Measurements from ENCODE around the gene GAPDHS. TPM values are rescaled to one million over a fixed set of nuclear protein-coding genes. Genes with fewer than 3 reads are reported as not detected.

Gene GAPDHS
- 3.2 and 3.6 TPM in 2 replicates for total RNA-seq (2014; rRNA removed; shearing (Covaris generic))
- polyA plus RNA-seq (2015; cell fraction: cytosol; rRNA removed), result 2.6 and 3.7 TPM in 2 replicates
- 2.8 and 2.9 TPM in 2 replicates for polyA plus RNA-seq (2015; cell fraction: nucleus; rRNA removed)

DNA sequence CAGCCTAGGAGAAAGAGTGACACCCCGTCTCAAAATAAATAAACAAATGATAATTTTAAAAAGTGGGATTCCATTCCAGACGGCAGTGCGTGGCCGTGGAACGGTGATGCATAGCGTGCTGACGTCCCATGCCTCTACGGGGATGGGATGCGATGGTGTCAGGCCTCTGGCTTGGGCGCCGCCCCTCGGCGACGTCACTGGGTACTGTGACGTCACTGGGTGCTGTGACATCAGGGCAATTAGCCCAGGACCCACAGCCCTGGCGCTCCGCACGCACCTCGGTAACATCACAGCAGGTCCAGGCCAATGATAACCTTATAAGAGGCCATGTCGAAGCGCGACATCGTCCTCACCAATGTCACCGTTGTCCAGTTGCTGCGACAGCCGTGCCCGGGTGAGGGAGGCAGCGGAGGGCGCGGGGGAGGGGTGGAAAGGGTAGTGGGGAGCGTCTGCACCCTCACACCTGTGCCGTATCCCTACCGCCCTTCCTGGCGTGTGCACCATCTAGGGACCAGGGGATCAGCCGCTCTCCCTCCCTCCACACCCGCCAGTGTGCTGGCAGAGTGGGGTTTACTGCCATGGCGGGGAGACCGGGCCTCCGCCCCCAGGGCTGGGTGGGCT, at the start of gene GAPDHS:
GAPDHS (plus strand) TSS at position 256 of the 621 bp plus-strand sequence; CDS start at position 328, 72 bp downstream.
- in situ Hi-C loops (cut with HindIII; ENCODE audit: low pct_unique_long_range_greater_than_20kb, low sequenced_read_pairs), result no loop called here
- no peak for DNase-seq (ENCODE audit: low read depth, low spot score)

DNA sequence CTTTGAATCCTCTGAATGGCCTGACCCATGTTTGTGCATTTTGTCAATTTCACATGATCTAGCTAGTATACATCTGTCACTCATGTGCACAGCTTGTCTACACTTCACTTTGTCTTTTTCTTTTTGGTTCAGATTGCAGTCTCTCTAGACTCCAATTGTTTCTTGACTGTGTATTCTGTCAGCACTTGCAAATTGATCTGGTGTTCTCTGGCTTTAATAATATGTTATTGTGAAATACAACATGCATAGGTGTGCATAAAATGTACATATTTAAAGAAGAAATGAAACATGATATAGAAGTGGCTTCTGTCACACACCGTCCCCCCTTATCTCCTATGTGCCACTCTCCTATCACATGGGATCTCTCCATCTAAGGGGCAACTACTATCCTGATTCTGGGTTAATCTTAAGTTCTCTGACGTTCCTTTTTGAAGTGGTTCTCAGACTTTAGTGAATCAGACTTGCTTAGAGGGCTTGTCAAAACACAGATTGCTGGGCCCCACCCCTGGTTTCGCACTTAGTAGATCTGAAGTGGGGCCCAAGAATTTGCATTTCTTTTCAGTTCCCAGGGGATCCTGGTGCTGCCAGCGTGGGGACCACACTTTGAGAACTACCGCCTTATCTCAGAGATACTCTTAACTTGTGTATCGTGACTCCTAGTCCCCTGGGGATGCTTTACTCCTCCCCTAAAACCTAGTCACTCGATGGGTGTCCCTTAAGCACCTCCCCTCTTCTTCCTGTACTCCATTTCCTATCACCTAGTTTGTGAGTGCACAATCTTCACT, 48.8 kb upstream of the GAPDHS start:
- in situ Hi-C loops (cut with HindIII; ENCODE audit: low pct_unique_long_range_greater_than_20kb, low sequenced_read_pairs), result no loop called here
- no peak for DNase-seq (ENCODE audit: low read depth, low spot score)

DNA sequence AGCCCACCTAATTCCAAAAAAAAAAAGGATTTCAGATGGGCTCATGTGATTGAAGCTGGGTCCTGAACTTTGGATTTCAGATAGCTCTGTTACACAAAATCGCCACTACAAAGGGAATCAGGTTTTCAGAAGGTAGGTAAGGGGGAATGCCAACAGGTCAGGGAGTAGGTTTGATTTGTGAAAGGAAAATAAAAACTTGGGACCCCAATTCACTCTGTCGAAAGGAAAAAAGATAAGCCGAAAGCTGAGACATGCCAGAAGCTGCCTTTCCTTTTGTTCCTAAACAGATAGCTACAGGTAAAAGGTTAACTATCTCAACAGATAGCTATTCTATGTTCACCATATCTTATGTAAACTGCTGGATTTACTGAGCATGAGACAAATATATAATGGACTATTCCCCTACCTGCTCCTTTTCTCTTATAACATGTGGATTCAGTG, 47.0 kb upstream of the GAPDHS start:
- in situ Hi-C loops (cut with HindIII; ENCODE audit: low pct_unique_long_range_greater_than_20kb, low sequenced_read_pairs), result no loop called here
- DNase-seq (ENCODE audit: low read depth, low spot score), result no peak

DNA sequence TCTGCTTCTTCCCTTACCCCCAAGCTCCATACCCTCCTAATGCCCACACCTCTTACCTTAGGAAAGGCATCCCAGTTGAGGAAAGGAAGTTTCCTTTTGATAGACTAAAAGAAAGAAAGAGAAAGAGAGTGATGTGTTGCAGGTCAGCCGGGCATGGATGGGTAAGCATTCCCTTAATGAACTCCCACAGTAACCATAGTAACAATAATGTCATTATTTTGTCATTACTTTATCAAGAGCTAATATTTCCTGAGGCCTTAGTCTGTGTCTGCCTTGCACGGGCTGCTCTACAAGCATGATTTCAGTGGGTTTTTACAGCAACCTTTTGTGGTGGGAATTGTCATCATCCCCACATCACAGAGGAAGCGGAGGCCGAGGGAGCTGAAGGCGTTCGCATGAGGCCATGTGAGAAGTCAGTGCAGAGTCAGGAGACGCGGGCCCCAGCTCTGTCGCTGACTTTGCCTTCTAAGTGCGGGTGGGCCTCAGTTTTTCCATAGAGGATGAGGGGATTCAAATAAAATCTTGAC, 45.5 kb upstream of the GAPDHS start:
- DNase-seq (ENCODE audit: low read depth, low spot score), result no peak
- in situ Hi-C loops (cut with HindIII; ENCODE audit: low pct_unique_long_range_greater_than_20kb, low sequenced_read_pairs), result no loop called here

- in situ Hi-C loops (cut with HindIII; ENCODE audit: low pct_unique_long_range_greater_than_20kb, low sequenced_read_pairs), result no loop called here
- DNase-seq (ENCODE audit: low read depth, low spot score), result no peak
These were observed 44.6 kb upstream of the GAPDHS start for GRCh38 chr19:35488677-35489076.

GRCh38 chr19:35490364-35490763, 42.9 kb upstream of the GAPDHS start, which contains the start of gene KRTDAP:
TSS of gene KRTDAP (minus strand) at chr19:35490464. CDS start at chr19:35490442, 22 bp downstream.
- DNase-seq (ENCODE audit: low read depth, low spot score), result no peak
- in situ Hi-C loops (cut with HindIII; ENCODE audit: low pct_unique_long_range_greater_than_20kb, low sequenced_read_pairs), result no loop called here

GRCh38 chr19:35491836-35492360, 41.4 kb upstream of the GAPDHS start:
- in situ Hi-C loops (cut with HindIII; ENCODE audit: low pct_unique_long_range_greater_than_20kb, low sequenced_read_pairs), result no loop called here
- no peak for DNase-seq (ENCODE audit: low read depth, low spot score)

GRCh38 chr19:35493971-35494370, 39.3 kb upstream of the GAPDHS start:
- in situ Hi-C loops (cut with HindIII; ENCODE audit: low pct_unique_long_range_greater_than_20kb, low sequenced_read_pairs), result no loop called here
- no peak for DNase-seq (ENCODE audit: low read depth, low spot score)

- in situ Hi-C loops (cut with HindIII; ENCODE audit: low pct_unique_long_range_greater_than_20kb, low sequenced_read_pairs), result no loop called here
- peak; percentile 68 for DNase-seq (ENCODE audit: low read depth, low spot score)
These were observed 37.9 kb upstream of the GAPDHS start for GRCh38 chr19:35495107-35496064.

- in situ Hi-C loops (cut with HindIII; ENCODE audit: low pct_unique_long_range_greater_than_20kb, low sequenced_read_pairs), result no loop called here
- DNase-seq (ENCODE audit: low read depth, low spot score), result no peak
These were observed 35.9 kb upstream of the GAPDHS start for GRCh38 chr19:35497406-35497805.

GRCh38 chr19:35498220-35498619, 35.0 kb upstream of the GAPDHS start:
- in situ Hi-C loops (cut with HindIII; ENCODE audit: low pct_unique_long_range_greater_than_20kb, low sequenced_read_pairs), result no loop called here
- no peak for DNase-seq (ENCODE audit: low read depth, low spot score)

DNA sequence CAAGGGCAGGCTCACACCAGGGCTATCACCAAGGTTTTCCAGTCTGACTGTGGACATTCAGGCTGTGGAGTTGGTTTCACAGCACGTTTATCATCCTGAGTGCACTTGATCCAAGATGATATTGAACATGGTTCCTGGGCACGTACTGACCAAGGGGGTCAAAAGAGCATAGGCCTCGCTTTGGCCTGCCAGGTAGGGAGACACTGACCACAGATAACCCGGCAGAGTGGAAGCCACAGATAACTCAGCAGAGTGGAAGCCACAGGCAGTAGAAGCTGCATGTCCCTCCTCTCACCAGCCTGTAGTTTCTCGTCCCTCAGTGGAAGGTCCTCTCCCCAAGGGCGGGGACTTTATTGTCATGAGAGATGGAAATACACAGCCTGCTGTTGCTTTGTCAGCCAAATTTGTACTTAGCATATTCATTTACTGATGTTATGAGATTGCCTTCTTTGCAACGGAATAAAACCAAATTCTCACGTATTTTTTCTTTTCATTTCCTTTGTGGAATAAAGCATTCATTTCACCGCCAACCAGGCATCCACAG, 34.2 kb upstream of the GAPDHS start:
- no peak for DNase-seq (ENCODE audit: low read depth, low spot score)
- in situ Hi-C loops (cut with HindIII; ENCODE audit: low pct_unique_long_range_greater_than_20kb, low sequenced_read_pairs), result no loop called here

GRCh38 chr19:35500611-35501010, 32.6 kb upstream of the GAPDHS start:
- no peak for DNase-seq (ENCODE audit: low read depth, low spot score)
- in situ Hi-C loops (cut with HindIII; ENCODE audit: low pct_unique_long_range_greater_than_20kb, low sequenced_read_pairs), result no loop called here

DNA sequence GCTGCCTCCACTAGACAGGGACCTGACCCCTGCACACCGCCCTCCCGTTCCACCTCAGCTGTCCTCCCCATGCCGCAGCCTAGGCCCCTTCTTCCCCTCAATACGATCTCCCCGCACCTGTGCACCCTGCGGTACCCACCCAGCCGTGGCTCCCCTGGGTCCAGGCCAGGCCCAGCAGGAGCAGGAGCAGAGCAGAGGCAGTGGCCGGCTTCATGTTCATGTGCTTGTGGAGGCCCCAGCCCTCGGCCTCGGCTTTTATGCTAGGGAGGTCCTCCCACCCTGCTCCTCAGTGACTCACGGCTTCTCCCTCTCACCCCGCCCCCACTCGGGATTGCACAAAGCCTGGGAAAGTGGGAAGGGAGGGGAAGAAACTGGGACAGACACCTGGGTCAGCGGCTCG, 31.6 kb upstream of the GAPDHS start:
- in situ Hi-C loops (cut with HindIII; ENCODE audit: low pct_unique_long_range_greater_than_20kb, low sequenced_read_pairs), result no loop called here
- DNase-seq (ENCODE audit: low read depth, low spot score), result no peak

DNA sequence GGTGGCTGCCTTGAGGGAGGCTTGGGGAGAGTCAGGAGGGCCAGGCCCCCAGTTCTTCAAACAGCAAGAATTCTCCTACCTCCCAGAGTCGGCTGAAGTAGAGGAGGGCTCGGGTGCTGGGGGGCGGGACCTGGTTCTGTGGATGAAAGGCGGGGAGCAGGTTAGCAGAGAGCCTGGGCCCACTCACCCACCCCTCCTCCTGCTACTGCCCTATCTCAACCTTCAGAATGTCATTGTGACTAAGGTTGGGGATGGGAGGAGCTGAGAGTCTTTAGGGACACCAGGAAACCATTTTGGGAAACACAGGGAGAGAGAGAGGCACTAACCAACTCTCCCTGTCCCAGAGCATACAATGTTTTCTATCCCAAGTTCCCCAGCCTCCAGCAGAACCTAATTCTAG, 30.5 kb upstream of the GAPDHS start:
- no peak for DNase-seq (ENCODE audit: low read depth, low spot score)
- in situ Hi-C loops (cut with HindIII; ENCODE audit: low pct_unique_long_range_greater_than_20kb, low sequenced_read_pairs), result no loop called here

DNA sequence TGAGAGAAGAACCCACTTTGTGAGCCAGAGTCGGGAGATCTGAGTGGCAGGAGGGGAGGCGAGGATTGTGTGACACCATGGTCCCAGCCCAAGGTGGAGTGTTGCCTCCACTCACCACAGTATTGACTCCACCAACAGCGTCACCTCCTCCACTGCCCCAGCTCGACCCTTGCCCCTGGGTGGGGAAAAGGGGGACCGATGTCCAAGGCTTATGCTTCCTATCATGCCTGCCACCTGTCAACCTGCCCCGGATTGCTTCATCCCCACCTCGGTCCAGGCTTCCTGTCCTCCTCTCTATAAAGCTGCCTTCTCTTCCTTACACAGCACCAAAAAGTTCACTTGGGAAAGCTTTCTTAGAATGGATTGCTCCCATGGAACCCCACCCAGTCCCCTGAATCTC, 27.2 kb upstream of the GAPDHS start:
- in situ Hi-C loops (cut with HindIII; ENCODE audit: low pct_unique_long_range_greater_than_20kb, low sequenced_read_pairs), result no loop called here
- DNase-seq (ENCODE audit: low read depth, low spot score), result no peak

- DNase-seq (ENCODE audit: low read depth, low spot score), result no peak
- in situ Hi-C loops (cut with HindIII; ENCODE audit: low pct_unique_long_range_greater_than_20kb, low sequenced_read_pairs), result no loop called here
These were observed 25.7 kb upstream of the GAPDHS start for GRCh38 chr19:35507561-35507960.
